Right hindlimb (tissue), 1 donor: ENCODE data around the gene BHLHA15.
A peak's percentile ranks its signal among the peaks of the same experiment; 100 is the strongest.

Source experiments
- DNase-seq: peaks from one replicate; pipeline ENCODE4 v3.0.0-alpha.2; 2018

The BHLHA15 gene

GRCh38 chr7:98250789-98251188 is 39.5 kb downstream of the BHLHA15 start:
- DNase-seq = no peak

GRCh38 chr7:98251231-98251600 is 40.0 kb downstream of the BHLHA15 start:
- DNase-seq = no peak

- peak; percentile 94 for DNase-seq
These were observed 40.6 kb downstream of the BHLHA15 start, which contains the start of gene TECPR1 for GRCh38 chr7:98251601-98252424. TECPR1 (minus strand) TSS chr7:98252232; CDS start chr7:98246146, 6,086 bp downstream.

GRCh38 chr7:98252425-98253054 is 41.3 kb downstream of the BHLHA15 start:
- no peak for DNase-seq

GRCh38 chr7:98254516-98254915 is 43.3 kb downstream of the BHLHA15 start:
- no peak for DNase-seq

GRCh38 chr7:98254951-98255610 is 43.8 kb downstream of the BHLHA15 start:
- no peak for DNase-seq

- DNase-seq = no peak
These were observed 45.2 kb downstream of the BHLHA15 start for GRCh38 chr7:98256431-98256830.

GRCh38 chr7:98257701-98258100 is 46.5 kb downstream of the BHLHA15 start:
- DNase-seq = no peak
